IMR-90 (cell line): ENCODE results near the gene SMC6.

Experiments used
- BHLHE40 ChIP-seq: fragments of 150-350 bp; IDR thresholded peaks from 2 replicates; pipeline ENCODE4 v1.6.1; 2016; ENCODE audit warnings: mild to moderate bottlenecking, low read depth, low read length
- MAZ ChIP-seq: IDR thresholded peaks from 2 replicates; pipeline ENCODE4 v1.6.1; 2012; ENCODE audit warnings: low read depth, mild to moderate bottlenecking, low read length, improper control_type of control experiment, moderate library complexity, borderline replicate concordance
- MXI1 ChIP-seq: IDR thresholded peaks from 2 replicates; pipeline ENCODE4 v1.6.1; 2012; ENCODE audit warnings: low read depth, mild to moderate bottlenecking, low read length, moderate library complexity, borderline replicate concordance
- POLR2A ChIP-seq: IDR thresholded peaks from 2 replicates; pipeline ENCODE4 v1.6.1; 2012; ENCODE audit warnings: mild to moderate bottlenecking, low read depth, low read length
- RFX5 ChIP-seq: IDR thresholded peaks from 2 replicates; pipeline ENCODE4 v1.8.0; 2012; ENCODE audit warnings: low read depth, mild to moderate bottlenecking, low read length, moderate library complexity
- TF ChIP-seq, protein P1 (sequence below): conservative IDR thresholded peaks from 2 replicates; pipeline ENCODE4 v1.5.1; 2012; ENCODE audit warnings: mild to moderate bottlenecking, low read depth, low read length, improper control_type of control experiment

DNA sequence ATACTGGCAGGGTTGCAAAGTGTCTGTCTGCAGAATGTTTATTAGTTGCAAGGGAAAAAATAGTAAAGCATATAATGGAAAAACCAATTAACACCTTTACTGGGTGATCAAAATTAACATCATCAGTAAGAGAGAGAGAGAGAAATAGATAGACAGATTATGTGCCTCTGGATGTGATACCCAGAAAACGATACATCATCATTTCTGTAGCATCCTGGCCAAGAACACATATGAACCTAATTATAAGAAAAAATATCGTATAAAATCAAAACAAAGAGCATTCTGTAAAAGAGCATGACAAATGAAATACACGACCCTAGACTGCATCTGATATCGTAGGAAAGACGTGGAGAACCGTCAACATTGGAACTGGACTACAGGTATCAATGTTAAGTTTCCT, 64.6 kb downstream of the SMC6 start:
- TF ChIP-seq, protein P1, sequence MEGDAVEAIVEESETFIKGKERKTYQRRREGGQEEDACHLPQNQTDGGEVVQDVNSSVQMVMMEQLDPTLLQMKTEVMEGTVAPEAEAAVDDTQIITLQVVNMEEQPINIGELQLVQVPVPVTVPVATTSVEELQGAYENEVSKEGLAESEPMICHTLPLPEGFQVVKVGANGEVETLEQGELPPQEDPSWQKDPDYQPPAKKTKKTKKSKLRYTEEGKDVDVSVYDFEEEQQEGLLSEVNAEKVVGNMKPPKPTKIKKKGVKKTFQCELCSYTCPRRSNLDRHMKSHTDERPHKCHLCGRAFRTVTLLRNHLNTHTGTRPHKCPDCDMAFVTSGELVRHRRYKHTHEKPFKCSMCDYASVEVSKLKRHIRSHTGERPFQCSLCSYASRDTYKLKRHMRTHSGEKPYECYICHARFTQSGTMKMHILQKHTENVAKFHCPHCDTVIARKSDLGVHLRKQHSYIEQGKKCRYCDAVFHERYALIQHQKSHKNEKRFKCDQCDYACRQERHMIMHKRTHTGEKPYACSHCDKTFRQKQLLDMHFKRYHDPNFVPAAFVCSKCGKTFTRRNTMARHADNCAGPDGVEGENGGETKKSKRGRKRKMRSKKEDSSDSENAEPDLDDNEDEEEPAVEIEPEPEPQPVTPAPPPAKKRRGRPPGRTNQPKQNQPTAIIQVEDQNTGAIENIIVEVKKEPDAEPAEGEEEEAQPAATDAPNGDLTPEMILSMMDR: no peak
- no peak for TF ChIP-seq POLR2A
- no peak for TF ChIP-seq MXI1
- TF ChIP-seq BHLHE40: no peak
- TF ChIP-seq RFX5: no peak
- TF ChIP-seq MAZ: no peak
